GM18861 (cell line): ENCODE data around the gene ISM1.

Experiments used
- ATAC-seq: cut with Tn5 transposase; IDR thresholded peaks from one replicate; pipeline ENCODE4 v1.9.1; 2021; ENCODE audit not compliant: unreplicated experiment

The ISM1 gene

GRCh38 chr20:13302647-13303450 is 81.8 kb downstream of the ISM1 start:
- ATAC-seq, result peak; percentile 67

DNA sequence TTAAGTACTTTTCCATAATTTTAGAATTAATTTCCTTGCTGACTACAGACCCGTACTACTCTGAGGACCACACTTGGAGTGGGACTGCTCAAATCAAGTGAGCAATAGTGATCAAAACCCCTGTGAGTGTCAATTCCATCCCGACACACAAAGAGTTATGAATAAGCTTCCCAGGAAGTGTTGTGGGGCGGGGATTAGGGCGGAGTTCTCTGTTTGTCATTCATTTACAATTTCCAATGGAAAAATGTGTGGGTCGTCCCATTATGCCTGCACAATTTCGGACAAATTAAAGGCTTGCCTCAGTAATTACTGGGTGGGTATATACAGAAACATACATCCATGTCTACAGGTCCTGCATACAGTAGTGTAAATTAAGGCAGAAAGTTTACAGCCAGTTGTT is 84.2 kb downstream of the ISM1 start:
- ATAC-seq, result no peak

- no peak for ATAC-seq
Measured at GRCh38 chr20:13307562-13308163, 86.6 kb downstream of the ISM1 start.

DNA sequence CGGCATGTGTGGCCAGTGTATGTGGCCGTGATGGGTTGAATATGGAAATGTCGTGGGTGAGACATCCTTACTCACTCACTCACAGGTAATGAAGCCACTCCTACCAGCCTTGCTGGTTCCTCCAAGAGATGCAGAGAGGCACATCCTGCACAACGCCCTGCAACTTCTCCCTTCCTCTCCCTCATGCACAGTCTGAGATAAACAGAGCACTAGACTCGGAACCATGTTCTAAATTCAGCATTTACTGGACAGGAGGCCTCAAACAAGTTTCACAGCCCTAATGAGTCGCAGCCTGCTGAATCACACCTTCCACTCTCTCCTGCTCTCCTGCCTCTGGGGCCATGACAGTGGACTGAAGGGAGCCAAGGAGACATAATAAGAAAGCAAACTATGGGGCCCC is 91.2 kb downstream of the ISM1 start:
- no peak for ATAC-seq

- no peak for ATAC-seq
Measured at GRCh38 chr20:13313201-13313600, 92.1 kb downstream of the ISM1 start.

DNA sequence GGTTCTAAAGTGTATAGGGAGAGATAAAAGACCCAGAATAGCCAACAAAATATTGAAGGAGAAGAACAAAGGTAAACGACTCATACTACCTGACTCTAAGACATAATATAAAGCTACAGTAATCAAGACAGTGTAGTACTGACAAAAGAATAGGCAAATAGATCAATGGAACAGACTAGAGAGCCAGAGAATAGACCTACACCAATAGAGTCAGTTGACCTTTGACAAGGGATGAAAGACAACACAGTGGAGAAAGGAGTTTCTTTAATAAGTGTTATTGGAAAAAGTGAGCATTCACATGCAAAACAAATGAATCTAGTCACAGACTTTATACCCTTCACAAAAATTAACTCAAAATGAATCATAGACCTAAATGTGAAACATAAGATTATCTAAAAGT is 96.4 kb downstream of the ISM1 start:
- ATAC-seq, result no peak

GRCh38 chr20:13318871-13319521 is 97.9 kb downstream of the ISM1 start:
- no peak for ATAC-seq

GRCh38 chr20:13320702-13321101 is 99.6 kb downstream of the ISM1 start:
- no peak for ATAC-seq

DNA sequence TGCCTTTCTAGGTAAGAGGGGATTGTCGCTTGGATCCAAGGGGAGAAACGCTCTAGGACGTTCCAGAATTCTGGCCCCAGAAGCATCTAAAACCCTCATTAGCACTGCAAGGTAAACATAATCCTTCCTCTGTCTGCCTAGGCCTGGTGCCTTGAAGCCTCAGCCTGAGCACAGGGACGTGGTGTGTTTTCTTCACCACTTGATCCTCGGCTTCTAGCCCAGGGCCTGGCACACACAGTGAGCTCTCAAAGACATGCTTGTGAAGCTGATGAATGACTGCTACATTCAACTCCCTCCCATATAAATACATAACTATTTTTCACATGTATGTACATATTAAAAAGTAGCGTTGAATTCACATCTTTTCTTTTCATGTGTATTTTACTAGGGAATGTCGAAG is 100.3 kb downstream of the ISM1 start:
- no peak for ATAC-seq

DNA sequence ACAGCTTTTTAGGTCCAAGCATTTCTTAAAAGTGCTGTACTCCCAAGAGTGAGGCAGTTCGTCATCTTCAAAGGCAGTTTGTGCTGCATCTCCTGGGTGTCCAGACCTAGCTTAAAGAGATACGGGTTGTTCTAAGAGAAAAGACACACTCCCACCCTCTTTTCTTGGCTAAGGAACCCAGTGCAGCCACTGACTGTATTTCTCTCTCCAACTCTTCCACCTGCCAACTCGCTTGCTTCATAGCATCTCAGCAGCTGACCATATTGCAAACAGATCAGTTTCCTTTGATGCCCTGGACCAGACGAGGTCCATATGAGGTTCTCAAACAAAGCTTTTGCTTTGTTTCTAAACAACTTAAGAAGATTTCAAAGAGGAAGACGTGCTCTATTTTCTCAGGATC is 101.1 kb downstream of the ISM1 start:
- no peak for ATAC-seq

GRCh38 chr20:13322621-13323020 is 101.5 kb downstream of the ISM1 start:
- ATAC-seq, result no peak

DNA sequence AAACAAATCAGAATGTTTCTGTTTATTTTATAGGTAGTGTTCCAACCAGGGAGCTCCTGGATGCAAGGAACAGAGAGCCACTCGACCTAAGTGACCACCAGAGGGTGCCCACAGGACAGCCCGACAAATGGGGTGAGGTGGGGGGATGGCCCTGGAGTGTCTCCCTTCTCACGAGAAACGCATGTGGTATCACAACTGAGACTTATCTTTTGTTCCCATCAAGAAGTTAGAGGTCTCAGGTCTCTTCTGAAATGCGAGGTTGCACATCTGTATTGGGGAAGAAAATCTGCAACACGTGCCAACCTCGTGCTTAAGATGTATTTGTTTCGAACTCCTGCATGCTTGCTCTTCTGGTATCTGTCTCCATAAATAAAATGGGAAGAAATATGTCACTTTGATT is 104.0 kb downstream of the ISM1 start:
- ATAC-seq, result no peak

GRCh38 chr20:13325796-13326340 is 104.8 kb downstream of the ISM1 start:
- ATAC-seq, result no peak

DNA sequence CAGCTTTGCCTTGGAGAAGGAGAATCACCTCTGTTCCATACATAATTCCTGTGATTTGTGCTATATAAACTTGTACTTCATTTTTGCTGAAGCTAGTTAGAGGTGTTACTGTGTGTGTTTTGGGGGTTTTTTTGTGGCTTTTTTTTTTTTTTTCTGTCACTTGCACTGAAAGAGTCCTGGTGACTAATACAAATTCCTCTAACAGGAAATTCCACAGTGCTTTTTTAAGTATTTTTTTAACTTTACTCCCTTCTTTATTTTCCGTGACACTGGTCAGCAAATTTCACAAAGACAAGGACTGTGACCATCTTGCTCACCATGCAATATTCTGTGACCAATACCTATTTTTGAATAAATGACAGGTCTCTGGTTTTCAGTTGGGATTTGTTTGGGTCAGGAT is 110.5 kb downstream of the ISM1 start:
- no peak for ATAC-seq

DNA sequence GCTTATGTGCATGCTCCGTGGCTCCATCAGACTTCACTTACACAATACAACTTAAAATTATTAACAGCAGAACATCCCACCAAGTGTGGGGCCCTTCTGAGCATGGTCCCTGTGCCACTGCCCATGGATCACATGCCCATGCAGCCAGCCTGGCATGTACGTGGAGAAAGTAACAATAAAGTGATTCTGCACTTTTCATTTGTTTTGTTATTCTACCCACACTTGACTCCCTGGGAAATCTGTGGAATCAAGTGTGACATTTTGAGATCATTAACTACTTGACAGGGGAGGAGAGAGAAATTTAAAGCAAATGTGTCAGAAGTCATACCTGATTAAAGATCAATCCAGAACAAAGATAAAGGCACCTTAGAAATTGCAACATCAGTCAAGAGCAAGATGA is 112.0 kb downstream of the ISM1 start:
- ATAC-seq, result no peak

DNA sequence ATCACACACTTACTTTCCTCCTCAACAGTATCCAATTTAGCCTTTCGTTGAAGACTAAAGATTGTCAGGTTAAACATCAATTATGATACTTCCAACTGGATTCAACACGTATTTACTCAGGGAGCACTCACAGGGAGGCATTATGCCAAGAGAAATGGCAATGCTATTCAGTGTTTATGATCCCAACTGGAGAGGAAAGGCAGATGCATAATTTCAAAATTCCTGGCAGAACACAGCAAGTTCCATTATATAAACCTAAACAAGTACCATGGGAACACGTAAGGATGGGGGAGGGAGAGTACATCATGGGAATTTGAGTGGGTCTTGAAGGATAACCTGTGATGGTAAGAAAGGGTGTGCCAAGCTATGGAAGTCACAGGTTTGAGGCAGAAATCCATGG is 112.7 kb downstream of the ISM1 start:
- no peak for ATAC-seq

DNA sequence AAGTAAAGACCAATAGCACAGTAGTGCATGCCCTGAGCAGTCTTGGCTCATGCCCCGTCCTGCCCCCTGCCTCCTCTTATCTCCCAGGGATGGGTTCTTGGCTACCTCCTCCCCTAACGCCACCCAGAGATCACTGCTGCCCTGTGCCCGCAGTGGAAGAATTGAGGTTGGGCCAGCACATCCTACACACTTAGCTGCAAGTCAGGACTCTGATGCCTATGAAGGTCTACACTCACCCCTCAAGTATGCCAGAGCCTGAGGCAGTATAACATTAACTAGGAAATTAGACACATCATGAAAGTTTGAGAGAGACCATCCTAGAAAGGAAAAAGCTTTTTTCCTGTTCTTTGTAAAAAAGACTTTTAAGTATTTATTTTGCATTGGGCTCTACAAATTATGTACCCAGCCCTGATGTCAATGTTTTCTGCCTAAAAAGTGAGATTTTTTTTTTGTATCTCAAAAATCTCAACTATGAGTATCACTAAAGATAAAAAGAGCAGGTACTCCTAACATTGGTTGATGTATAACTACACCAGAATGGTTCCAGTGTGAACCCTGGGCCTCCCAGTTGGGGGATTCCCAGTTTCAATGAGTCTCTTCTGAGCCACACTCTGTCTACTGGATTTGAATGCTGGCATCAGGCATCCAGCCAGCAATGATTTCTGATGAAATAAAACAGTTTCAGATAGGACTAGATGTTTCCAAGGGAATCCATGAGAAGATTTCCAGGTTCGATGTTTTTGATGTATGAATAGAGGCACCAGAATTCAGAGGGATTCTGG is 115.4 kb downstream of the ISM1 start:
- peak; percentile 81 for ATAC-seq

- ATAC-seq, result no peak
Measured at GRCh38 chr20:13337090-13337784, 116.2 kb downstream of the ISM1 start.

- no peak for ATAC-seq
Measured at GRCh38 chr20:13338097-13338661, 117.1 kb downstream of the ISM1 start.

DNA sequence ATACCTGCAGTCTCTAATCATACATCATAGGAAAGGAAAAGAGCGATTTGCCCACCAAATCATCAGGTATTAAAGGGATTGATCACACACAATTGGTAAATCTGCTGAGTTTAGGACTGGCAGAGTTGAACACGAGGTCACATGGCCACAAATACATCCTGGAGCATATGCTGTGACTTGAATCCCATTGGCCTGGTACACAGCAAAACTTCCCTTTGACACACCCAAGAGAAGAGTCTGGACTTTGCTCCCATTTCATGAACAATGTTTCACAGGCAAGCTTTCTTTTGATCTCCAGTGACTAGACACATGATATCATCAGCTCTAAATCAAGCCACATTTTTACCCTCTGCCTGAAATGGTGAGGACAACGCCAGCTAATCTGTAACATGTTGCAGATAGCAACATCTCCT is 117.9 kb downstream of the ISM1 start:
- no peak for ATAC-seq
